ENCODE measurements around the gene TCEANC2.
"Not testable (repeated sequence)": the region's sequence is repeated elsewhere in the genome, so short reads cannot be mapped to it uniquely, and the experiment has no call there.

Gene TCEANC2

GRCh38 chr1:54091666-54092065 lies 38.3 kb downstream of the TCEANC2 start:
- DNase-seq: no peak

DNA sequence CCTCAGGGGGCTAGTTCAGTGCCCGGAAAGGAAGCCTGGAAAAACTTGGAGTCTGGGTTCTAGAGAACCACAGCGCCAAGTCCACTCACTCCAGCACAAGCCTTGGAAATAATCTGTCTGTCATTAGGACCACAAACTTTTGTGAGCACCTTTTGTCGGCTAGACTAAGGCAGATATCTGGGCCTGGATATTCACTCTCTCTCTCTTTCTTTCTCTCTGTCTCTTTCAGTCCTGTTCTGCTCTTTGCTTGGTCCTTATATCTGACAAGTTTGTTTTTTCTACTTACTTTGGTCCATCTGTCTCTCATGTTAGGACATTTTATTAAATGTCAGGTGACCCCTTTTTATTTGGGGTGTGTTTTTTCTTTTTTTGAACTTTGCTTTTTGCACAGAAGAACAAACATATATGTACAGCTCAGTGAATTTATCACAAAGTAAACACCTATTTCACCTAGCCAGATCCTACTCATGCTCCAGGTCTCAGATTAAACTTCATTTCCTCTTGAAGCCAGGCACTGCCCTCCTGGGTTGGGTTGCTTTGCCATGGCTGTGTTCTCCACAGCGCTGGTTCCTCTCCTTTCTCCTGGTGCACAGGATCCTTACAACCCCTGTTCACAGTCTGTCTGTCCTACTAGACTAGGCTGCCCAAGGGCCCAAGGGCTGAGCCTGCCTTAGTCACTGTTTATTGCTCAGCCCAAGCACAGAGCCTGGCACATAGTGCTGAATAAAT lies 40.8 kb downstream of the TCEANC2 start:
- no peak for DNase-seq

- not testable (repeated sequence) for DNase-seq
Observed at GRCh38 chr1:54094730-54095105, 41.3 kb downstream of the TCEANC2 start.

DNA sequence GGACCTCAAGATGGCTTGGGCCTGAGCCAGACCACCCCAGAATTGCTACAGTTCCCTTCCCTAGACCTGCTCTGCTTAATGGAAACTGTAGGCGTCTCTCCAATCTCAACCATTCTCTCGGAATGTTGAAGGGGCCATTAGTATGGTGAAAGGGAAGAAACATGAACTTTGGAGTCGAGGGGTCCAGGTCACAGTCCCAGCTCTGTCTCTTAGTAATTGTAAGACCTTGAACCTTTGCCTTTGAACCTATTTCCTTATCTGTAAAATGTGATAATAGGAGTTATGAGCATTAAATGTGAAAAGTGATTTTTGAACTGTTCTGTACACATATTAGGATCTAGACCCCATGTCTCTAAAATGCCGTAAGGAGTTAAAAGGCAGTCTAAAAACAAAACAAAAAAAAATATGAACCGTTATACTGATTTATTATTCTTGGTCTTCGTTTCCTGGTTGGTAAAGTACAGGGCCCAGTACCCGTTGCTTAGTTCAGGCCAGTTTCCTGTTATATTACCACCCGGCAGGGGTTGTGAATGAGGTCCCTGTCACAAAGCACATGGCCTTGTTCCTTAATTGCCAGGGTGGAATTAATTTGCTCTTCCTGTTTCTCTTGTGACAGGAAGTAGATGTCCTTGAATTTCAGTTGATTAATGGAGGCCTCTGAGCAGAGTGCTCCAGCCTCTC lies 42.3 kb downstream of the TCEANC2 start:
- DNase-seq: no peak

- no peak for DNase-seq
Observed at GRCh38 chr1:54096227-54096876, 42.9 kb downstream of the TCEANC2 start.

GRCh38 chr1:54096877-54097240 lies 43.5 kb downstream of the TCEANC2 start:
- no peak for DNase-seq

DNA sequence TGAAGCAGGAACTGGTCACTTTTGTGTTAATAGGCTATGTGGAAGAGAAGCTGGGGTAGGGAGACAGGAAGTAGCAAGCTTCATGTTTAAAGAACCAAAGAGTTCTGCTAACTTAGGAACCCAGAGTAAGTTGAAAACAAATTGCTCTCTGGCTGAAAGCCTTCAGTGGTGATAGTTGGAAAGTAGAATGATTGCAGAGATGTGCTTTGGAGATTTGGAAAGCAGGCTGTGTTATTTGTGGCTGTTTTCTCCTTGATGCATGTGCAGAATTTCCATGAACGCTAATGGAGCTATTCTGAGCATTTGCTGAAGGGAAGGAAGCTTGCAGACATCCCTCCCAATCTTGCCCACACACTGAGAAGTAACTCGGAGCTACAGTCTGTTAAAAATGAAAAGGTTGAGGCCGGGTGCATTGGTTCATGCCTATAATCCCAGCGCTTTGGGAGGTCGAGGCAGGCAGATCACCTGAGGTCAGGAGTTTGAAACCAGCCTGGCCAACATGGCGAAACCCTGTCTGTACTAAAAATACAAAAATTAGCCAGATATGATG lies 45.7 kb downstream of the TCEANC2 start:
- no peak for DNase-seq

DNA sequence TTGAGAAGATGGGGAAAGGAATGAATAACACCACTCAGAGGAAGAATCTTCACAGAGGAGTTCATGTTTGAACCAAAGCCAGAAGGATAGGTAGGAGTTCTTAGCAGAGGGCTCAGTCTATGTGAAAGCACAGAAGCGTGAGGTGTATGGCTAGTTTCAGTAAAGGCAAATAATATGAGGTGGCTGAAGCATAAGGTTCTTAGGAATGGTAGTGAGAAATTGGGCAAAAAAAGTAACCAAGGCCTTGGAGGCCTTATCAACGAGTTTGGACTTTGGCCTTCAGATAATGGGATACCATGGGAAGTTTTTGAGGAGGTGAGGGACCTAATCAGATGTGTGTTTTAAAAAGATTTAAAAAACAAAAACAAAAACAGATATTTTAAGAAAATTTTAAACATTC lies 47.1 kb downstream of the TCEANC2 start:
- no peak for DNase-seq

DNA sequence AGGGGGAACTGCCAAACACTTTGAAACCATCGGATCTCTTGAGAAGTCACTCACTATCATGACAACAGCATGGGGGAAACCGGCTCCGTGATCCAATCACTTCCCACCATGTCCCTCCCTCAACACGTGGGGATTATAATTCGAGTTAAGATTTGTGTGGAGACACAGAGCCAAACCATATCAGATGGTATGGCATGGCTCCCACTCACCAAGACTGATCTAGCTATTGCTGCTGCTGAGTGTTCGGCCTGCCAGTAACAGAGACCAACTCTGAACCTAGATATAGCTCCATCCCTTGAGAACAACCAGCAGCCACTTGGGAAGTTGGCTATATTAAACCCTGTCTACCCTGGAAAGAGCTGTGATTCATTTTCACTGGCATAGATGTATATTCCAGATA lies 50.0 kb downstream of the TCEANC2 start:
- DNase-seq: no peak

DNA sequence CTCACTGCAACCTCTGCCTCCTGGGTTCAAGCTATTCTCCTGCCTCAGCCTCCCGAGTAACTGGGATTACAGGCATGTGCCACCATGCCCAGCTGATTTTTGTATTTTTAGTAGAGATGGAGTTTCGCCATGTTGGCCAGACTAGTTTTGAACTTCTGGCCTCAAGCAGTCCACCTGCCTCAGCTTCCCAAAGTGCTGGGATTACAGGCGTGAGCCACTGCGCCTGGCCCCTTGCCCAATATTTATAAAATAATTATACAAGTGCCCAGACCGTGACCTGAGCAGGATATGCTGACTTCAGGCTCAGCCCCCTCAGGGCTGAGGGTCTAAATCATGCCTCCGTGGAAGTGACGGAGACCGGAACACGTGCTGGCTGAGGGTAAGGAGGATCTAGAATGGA lies 51.2 kb downstream of the TCEANC2 start:
- not testable (repeated sequence) for DNase-seq

DNA sequence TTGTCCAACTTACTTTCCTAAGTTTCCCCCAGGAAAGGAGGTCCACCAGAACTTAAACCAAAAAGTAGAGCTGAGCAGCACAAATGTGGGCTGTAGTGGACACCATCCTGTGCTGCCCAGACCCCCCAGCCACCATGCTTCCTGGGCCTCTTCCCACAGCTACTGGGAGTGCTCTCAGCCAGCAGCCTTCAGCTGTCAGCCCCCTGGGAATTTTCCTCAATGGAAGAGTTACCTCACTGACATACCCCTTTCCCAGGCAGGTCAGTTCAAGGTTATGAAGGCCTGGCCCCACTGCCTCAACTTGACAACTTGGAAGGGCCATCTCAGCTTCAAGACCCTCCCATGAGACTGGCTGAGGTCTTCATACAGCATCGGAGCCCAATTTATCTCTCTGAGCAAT lies 51.7 kb downstream of the TCEANC2 start:
- DNase-seq: no peak

DNA sequence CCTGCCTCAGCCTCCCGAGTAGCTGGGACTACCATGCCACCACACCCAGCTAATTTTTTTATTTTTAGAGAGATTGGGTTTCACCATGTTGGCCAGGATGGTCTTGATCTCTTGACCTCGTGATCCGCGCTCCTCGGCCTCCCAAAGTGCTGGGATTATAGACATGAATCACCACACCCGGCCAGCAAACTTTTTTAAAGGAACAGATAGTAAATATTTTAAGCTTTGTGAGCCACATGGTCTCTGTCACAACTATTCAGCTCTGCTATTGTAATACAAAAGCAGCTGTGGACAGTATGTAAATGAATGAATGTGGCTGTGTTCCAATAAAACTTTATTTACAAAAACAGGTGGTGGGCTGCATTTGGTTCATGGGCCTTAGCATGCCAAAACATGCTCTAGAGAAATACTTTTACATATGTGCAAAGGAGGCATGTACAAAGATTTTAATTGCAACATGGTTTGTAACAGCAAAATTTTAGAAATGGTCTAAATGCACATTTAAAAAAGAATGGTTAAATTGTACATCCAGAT lies 52.4 kb downstream of the TCEANC2 start:
- no peak for DNase-seq

- DNase-seq: no peak
Observed at GRCh38 chr1:54107131-54107530, 53.7 kb downstream of the TCEANC2 start.

DNA sequence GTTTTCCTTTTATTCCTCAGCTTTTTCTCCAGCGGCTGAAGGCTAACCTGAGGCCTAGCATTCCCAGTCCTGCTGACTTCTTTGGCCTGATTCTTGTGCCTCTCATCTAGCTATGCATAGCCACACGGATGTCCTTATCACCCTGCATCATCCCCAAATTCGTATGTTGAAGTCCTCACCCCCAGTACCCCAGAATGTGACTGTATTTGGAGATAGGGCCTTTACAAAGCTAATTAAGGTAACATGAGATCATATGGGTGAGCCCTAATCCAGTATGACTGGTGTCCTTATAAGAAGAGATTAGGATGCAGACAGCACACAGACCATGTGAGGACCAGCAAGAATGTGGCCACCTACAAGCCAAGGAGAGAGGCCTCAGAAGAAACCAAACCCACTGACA lies 54.7 kb downstream of the TCEANC2 start:
- no peak for DNase-seq

- peak; percentile 17 for DNase-seq
Observed at GRCh38 chr1:54109129-54110090, 56.0 kb downstream of the TCEANC2 start.

DNA sequence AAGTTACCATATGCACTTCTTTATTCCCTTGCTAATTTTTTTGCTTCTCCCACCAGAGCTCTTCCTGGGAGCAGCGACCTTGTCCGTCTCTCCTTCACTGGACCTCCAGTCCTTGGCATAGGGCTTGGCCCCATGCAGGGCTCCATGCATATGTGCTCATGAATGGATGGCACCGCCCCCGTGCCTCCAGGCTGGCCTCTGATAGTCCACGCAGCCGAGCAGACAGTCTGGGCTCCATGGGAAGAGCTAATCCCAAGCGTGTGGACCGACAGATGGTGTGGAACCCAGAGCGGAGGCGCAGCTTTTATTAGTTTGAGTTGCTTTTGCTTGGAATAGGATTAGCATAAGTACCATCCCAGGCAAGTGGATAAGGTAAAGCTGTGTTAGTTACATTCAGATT lies 57.6 kb downstream of the TCEANC2 start:
- DNase-seq: no peak

DNA sequence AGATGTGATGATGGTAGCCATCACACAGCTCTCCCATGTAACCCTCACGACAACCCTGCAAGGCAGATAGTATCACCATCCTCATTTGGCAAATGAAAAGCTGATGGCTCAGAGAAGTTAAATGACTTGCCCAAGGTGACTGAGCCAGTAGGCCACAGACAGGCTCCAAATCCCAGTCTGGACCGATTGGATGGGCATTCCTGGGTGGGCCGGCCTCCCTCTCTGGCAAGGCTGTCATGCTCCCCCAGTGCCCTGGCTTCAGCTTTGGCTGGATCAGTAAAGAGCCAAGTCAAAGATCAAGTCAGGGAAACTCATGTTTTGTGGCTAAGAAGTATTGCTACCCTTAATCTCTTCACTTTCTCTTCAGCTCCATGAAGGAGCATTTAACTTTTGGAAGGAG lies 58.2 kb downstream of the TCEANC2 start:
- DNase-seq: no peak

GRCh38 chr1:54112027-54112426 lies 58.6 kb downstream of the TCEANC2 start:
- no peak for DNase-seq

DNA sequence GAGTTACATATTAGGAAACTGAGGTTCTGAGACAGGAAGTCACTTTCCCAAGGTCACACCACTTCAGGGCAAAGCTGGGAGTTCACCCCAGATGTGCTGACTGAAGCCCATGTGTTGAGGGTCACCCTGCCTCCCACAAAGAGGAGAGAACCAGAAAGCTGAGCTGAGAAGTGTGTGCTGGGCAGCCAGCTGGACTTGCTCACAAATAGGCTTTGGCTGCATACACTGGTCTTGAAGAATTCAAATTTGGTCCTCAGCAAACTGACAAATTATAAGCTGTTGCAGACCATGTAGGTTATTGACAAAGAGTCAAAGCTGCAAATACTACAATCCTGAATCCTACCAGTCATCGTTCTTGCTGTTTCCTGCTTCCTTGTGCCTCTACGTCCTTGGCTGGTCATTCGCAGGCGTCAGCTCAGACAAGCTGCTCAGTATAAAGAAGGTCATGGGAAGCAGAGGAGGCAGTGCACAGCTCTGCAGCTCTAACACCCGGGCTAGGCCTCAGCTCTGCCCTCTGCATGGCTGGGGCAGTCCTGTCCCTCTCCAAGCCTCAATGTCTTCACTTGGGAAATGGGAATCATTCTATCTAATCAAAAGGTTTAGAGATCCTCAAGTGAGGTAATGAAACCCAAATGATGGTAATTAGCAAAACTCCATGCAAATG lies 59.4 kb downstream of the TCEANC2 start:
- no peak for DNase-seq

DNA sequence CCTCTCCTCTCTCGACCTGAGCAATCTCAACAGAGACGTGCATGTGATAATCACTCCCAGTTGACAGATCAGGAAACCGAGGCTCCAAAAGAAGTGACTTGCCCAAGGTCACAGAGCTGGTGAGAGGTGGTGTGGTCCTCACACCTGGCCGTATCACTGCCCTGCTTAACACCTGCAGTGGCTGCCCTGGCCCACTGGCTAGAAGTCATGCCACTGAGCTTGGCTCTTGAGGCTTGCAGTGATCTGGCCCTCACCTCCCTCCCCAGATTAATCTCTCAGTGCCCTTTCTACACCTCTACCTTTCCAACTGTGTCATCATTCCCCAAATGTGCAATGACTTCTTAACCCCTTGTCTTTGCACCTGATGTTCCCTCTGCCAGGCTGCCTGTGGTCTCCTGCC lies 60.6 kb downstream of the TCEANC2 start:
- no peak for DNase-seq

- DNase-seq: no peak
Observed at GRCh38 chr1:54114955-54115354, 61.5 kb downstream of the TCEANC2 start.

DNA sequence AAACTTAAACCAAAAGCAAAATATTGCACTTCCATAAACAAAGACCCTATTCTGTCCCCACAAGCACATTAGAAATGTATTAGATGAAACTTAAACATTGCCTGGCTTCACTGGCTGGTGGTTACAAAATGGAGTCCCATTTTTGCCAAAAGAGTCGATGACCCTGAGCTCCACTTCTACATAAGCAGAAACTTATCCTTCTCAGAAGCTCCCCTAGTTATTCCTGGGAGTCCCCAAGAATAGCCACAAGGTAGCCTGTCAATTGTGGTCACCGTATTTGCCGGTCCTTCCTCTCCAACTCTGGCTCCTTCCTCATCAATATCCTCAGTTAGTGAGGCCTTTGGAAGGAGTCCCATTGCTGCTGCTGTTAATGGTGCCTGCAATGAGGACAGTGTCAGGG lies 62.1 kb downstream of the TCEANC2 start:
- no peak for DNase-seq
